DND-41 (cell line): ENCODE measurements around the gene SLC66A2.

Experiments used
- ATAC-seq: fragments of 200-7000 bp; cut with Tn5 transposase; 3 replicates; pipeline ENCODE4 v1.9.1; 2021; ENCODE audit warnings: low read depth; ENCODE audit not compliant: insufficient read depth
- DNase-seq: peaks from one replicate; pipeline ENCODE4 v3.0.0-alpha.2; 2020
- H2AFZ ChIP-seq: 2 replicates; pipeline ENCODE4 v1.6.0; 2012; ENCODE audit warnings: low read depth, low read length
- H3K27ac ChIP-seq: 2 replicates; pipeline ENCODE4 v1.5.1; 2012; ENCODE audit warnings: low read length, inconsistent platforms
- H3K27me3 ChIP-seq: fragments of 200-600 bp; sonication (generic); 2 replicates; pipeline ENCODE4 v1.6.0; 2012; ENCODE audit warnings: low read length, mild to moderate bottlenecking, inconsistent platforms; ENCODE audit not compliant: insufficient read depth, poor library complexity
- H3K36me3 ChIP-seq: 2 replicates; pipeline ENCODE4 v1.5.1; 2012; ENCODE audit warnings: low read length, inconsistent platforms; ENCODE audit not compliant: insufficient read depth
- H3K4me1 ChIP-seq: 2 replicates; pipeline ENCODE4 v1.5.1; 2012; ENCODE audit warnings: mild to moderate bottlenecking, low read length; ENCODE audit not compliant: insufficient read depth
- H3K4me2 ChIP-seq: 2 replicates; pipeline ENCODE4 v1.6.0; 2012; ENCODE audit warnings: mild to moderate bottlenecking, moderate library complexity, low read length, inconsistent platforms; ENCODE audit not compliant: insufficient read depth
- H3K4me3 ChIP-seq, 2 experiments: fragments of 200-600 bp in 1 of 2; shearing (Covaris generic) in 1 of 2; 2 replicates each; pipeline ENCODE4 v1.5.1; 2012 to 2016; ENCODE audit warnings: inconsistent platforms in 2 of 2, low read length in 2 of 2, mild to moderate bottlenecking in 2 of 2, low read depth in 1 of 2, moderate library complexity in 1 of 2
- H3K79me2 ChIP-seq: 2 replicates; pipeline ENCODE4 v1.6.0; 2012; ENCODE audit warnings: low read length, inconsistent platforms; ENCODE audit not compliant: insufficient read depth
- H3K9ac ChIP-seq: 2 replicates; pipeline ENCODE4 v1.6.0; 2012; ENCODE audit warnings: low read depth, mild to moderate bottlenecking, inconsistent platforms, low read length, moderate library complexity
- H3K9me3 ChIP-seq: 2 replicates; pipeline ENCODE4 v1.5.1; 2012; ENCODE audit warnings: low read length, moderate library complexity, mild to moderate bottlenecking, inconsistent platforms; ENCODE audit not compliant: insufficient read depth, severe bottlenecking
- H4K20me1 ChIP-seq: 2 replicates; pipeline ENCODE4 v1.6.0; 2012; ENCODE audit warnings: low read length; ENCODE audit not compliant: insufficient read depth
- CTCF ChIP-seq: IDR thresholded peaks from 2 replicates; pipeline ENCODE4 v1.5.1; 2012; ENCODE audit warnings: borderline replicate concordance, low read length, moderate library complexity, mild to moderate bottlenecking; ENCODE audit not compliant: poor library complexity, severe bottlenecking; ENCODE audit errors: extremely low read depth
- EZH2 ChIP-seq: IDR thresholded peaks from 3 replicates; pipeline ENCODE4 v1.6.1; 2012; ENCODE audit warnings: borderline replicate concordance, low read depth, mild to moderate bottlenecking, moderate library complexity, low read length, inconsistent platforms; ENCODE audit not compliant: severe bottlenecking

The SLC66A2 gene

GRCh38 chr18:79889569-79889968, 61.9 kb downstream of the SLC66A2 start:
- Histone ChIP-seq H3K27ac (no peak overlapping the region), H4K20me1 (no peaks in the 10 kb centered on the region), H3K79me2 (no peaks in the 10 kb centered on the region), H3K9me3 (peaks cover 13% of the 10 kb centered on the region), H3K4me3 (no peak overlapping the region), H3K9ac (no peak overlapping the region), H3K27me3 (no peaks in the 10 kb centered on the region), H3K4me2 (no peak overlapping the region), H3K36me3 (no peaks in the 10 kb centered on the region), H3K4me1 (peaks cover 2% of the 10 kb centered on the region; the same call in 1 of the 2 replicates), H2AFZ (no peak overlapping the region)
- no peak for TF ChIP-seq CTCF
- DNase-seq = no peak
- ATAC-seq = no peak

GRCh38 chr18:79888016-79888415, 63.4 kb downstream of the SLC66A2 start:
- no peaks in the 10 kb centered on the region for H3K36me3 ChIP-seq

DNA sequence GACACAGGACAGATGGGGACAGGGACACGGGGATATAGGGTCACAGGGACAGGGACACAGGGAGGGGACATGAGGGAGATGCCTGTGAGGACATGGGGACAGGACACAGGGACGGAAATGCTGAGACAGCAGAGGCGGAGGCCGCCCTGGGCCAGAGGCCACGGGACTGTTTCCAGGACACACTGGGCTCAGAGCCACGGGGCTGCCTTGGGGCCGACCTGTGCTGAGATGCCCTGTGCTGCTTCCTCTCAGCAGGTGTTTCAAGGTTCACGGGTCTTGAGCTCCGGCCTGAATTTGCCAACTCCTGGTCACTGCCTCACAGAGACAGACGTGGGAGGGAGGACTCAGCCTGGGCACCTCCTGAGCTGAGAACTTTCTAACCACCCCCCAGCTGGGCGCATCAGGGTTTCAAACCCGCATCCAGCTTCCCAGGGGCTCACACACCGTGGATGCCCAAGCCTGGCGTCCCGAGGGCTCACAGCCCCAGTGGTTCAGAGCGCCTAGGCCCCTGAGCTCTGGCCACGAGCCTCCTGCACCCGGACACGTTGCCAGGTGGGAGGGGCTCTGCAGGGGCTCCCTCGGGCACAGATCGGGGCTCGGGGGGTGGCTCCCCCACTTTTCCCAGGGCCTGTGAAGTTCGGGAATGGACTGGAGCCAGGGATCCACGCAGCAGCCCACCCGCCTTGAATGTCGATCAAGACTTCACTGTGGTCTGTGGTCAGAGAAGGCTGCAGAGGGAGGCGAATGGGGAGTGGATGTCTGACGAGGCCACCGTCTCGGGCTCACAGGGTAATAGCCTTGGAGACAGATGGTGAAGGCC, 64.1 kb downstream of the SLC66A2 start:
- no peaks in the 10 kb centered on the region for H3K79me2 ChIP-seq
- H2AFZ ChIP-seq = no peak overlapping the region
- H3K4me3 ChIP-seq = no peak overlapping the region
- TF ChIP-seq EZH2 (no peak), CTCF (no peak)
- DNase-seq (no peak), ATAC-seq (no peak)
- no peak overlapping the region for H3K27ac ChIP-seq
- H3K9ac ChIP-seq = no peak overlapping the region
- H3K4me2 ChIP-seq = no peak overlapping the region
- no peaks in the 10 kb centered on the region for H3K27me3 ChIP-seq
- H3K36me3 ChIP-seq = no peaks in the 10 kb centered on the region
- no peaks in the 10 kb centered on the region for H4K20me1 ChIP-seq
- peaks cover 2% of the 10 kb centered on the region; the same call in 1 of the 2 replicates for H3K4me1 ChIP-seq
- peaks cover 3% of the 10 kb centered on the region for H3K9me3 ChIP-seq

More at GRCh38 chr18:79888016-79888415, 63.4 kb downstream of the SLC66A2 start:
- Histone ChIP-seq H3K9me3 (peaks cover 3% of the 10 kb centered on the region), H3K4me1 (peaks cover 2% of the 10 kb centered on the region; the same call in 1 of the 2 replicates), H3K27me3 (no peaks in the 10 kb centered on the region), H3K4me2 (no peak overlapping the region), H2AFZ (no peak overlapping the region), H3K4me3 (no peak overlapping the region), H4K20me1 (no peaks in the 10 kb centered on the region), H3K9ac (no peak overlapping the region), H3K27ac (no peak overlapping the region), H3K79me2 (no peaks in the 10 kb centered on the region)
- TF ChIP-seq CTCF = no peak
- TF ChIP-seq EZH2 = no peak
- DNase-seq (no peak), ATAC-seq (no peak)
